Measurements from ENCODE around the gene XXYLT1. TPM values are rescaled to one million over a fixed set of nuclear protein-coding genes. Genes with fewer than 3 reads are reported as not detected.

The XXYLT1 gene
- total RNA-seq, 2 donors from 2014 or later: 1.3 to 4.2 TPM

GRCh38 chr3:195251336-195252065, 19.5 kb downstream of the XXYLT1 start:
- intact Hi-C loops (cut with DNase I): no loop called here
- Histone ChIP-seq H3K27ac (no peak overlapping the region), H3K4me3 (no peak overlapping the region), H3K9me3 (no peaks in the 10 kb centered on the region), H3K27me3 (no peaks in the 10 kb centered on the region), H3K4me1 (no peaks in the 10 kb centered on the region), H3K36me3 (replicated peaks in 1 of 2; ENCODE audit: insufficient read depth in 1 of 2, low read depth in 2 of 2) (no peaks in the 10 kb centered on the region)
- no peak for ATAC-seq
- DNase-seq: peak in 1 of 4 donors; percentile 9
- WGBS, 2 donors: 81 to 87% methylated on average over 8 to 13 of the region's 14 CpGs
- no peak for TF ChIP-seq POLR2A (IDR thresholded peaks at IDR 0.05)
- TF ChIP-seq, protein P1, sequence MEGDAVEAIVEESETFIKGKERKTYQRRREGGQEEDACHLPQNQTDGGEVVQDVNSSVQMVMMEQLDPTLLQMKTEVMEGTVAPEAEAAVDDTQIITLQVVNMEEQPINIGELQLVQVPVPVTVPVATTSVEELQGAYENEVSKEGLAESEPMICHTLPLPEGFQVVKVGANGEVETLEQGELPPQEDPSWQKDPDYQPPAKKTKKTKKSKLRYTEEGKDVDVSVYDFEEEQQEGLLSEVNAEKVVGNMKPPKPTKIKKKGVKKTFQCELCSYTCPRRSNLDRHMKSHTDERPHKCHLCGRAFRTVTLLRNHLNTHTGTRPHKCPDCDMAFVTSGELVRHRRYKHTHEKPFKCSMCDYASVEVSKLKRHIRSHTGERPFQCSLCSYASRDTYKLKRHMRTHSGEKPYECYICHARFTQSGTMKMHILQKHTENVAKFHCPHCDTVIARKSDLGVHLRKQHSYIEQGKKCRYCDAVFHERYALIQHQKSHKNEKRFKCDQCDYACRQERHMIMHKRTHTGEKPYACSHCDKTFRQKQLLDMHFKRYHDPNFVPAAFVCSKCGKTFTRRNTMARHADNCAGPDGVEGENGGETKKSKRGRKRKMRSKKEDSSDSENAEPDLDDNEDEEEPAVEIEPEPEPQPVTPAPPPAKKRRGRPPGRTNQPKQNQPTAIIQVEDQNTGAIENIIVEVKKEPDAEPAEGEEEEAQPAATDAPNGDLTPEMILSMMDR (IDR thresholded peaks at IDR 0.05): no peak

- Histone ChIP-seq H3K4me1 (no peaks in the 10 kb centered on the region), H3K36me3 (replicated peaks in 1 of 2; ENCODE audit: insufficient read depth in 1 of 2, low read depth in 2 of 2) (no peaks in the 10 kb centered on the region), H3K4me3 (no peak overlapping the region), H3K9me3 (no peaks in the 10 kb centered on the region), H3K27ac (no peak overlapping the region), H3K27me3 (no peaks in the 10 kb centered on the region)
- DNase-seq (peak in 2 of 4 donors; percentile 9 to 27), ATAC-seq (no peak)
- intact Hi-C loops (cut with DNase I): no loop called here
- 55 to 86% methylated on average over 6 to 14 of the region's 14 CpGs for WGBS, 2 donors
- TF ChIP-seq POLR2A (IDR thresholded peaks at IDR 0.05): no peak
- TF ChIP-seq, protein P1 (IDR thresholded peaks at IDR 0.05): peak in 1 of 7 experiments; percentile 10
Observed at GRCh38 chr3:195250473-195251251, 20.3 kb downstream of the XXYLT1 start.

DNA sequence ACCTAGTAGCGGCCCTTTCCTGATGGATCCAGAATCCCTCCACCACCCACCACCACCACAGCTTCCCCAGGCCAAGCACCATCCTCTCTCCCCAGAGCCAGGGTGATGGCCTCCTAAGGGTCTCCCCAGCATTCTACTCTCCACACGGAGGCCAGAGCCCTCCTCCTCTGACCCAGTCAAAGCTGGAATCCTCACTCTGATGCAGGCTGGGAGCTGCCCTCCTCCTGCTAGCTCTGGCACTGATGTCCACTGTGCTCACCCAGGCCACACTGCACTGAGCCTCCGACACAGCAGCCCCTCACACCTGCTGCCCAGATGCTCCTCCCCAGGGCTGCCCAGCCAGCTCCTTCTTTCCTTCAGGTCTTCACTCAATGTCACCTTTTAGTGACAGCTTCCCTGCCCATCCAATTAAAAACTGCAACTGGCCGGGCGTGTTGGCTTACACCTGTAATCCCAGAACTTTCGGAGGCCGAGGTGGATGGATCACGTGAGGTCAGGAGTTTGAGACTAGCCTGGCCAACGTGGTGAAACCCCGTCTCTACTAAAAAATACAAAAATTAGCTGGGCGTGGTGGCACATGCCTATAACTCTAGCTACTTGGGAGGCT, 21.0 kb downstream of the XXYLT1 start:
- H3K27ac ChIP-seq: no peak overlapping the region
- 79 to 85% methylated on average over 11 of the region's 11 CpGs for WGBS, 2 donors
- TF ChIP-seq, protein P1 (IDR thresholded peaks at IDR 0.05): no peak
- no peak for TF ChIP-seq POLR2A (IDR thresholded peaks at IDR 0.05)

DNA sequence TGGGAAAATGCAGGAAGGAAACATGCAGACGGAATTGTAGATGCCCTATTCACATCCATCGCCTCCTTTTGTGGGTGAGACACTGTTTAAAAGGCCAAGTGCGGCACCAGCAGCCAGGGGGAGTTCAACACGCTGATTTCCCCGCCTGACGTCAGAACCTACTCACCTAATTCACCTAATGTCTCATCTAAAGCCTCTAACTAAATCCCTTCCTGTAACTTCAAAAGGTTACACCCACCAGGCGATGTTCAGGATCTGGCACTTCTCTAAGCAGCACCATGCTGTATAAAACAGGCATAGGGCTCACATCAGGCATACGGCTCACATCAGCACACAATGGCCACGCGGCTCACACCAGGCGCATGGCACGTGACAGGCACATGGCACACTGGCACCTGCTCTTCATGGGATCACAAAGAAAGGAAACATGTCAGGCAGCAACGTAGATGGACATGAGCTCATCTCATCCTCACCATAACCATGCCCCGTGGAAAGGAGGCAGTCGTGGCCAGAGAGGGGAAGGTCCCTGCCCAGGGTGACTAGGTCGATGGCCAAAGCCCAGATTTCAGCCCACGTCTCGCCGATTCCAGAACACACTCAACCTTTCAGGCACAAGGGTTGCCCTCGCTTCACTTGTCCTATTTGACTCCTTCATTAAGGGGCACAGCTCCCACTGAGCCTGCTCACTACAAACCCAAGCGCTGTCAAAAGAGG, 21.7 kb downstream of the XXYLT1 start:
- no peak for ATAC-seq
- 93 to 94% methylated on average over 17 to 21 of the region's 21 CpGs for WGBS, 2 donors
- Histone ChIP-seq H3K27me3 (no peaks in the 10 kb centered on the region), H3K4me1 (no peaks in the 10 kb centered on the region), H3K4me3 (no peak overlapping the region), H3K27ac (no peak overlapping the region), H3K9me3 (no peaks in the 10 kb centered on the region), H3K36me3 (replicated peaks in 1 of 2; ENCODE audit: insufficient read depth in 1 of 2, low read depth in 2 of 2) (no peaks in the 10 kb centered on the region)
- intact Hi-C loops (cut with DNase I): no loop called here
- TF ChIP-seq, protein P1 (IDR thresholded peaks at IDR 0.05): no peak
- no peak for TF ChIP-seq POLR2A (IDR thresholded peaks at IDR 0.05)
- no peak for DNase-seq

More for the DNA sequence above, 21.0 kb downstream of the XXYLT1 start:
- Histone ChIP-seq H3K27me3 (no peaks in the 10 kb centered on the region), H3K36me3 (replicated peaks in 1 of 2; ENCODE audit: insufficient read depth in 1 of 2, low read depth in 2 of 2) (no peaks in the 10 kb centered on the region), H3K4me3 (no peak overlapping the region), H3K4me1 (no peaks in the 10 kb centered on the region), H3K9me3 (no peaks in the 10 kb centered on the region)
- no peak for ATAC-seq
- peak in 1 of 4 donors; percentile 7 for DNase-seq
- intact Hi-C loops (cut with DNase I): no loop called here
